ENCODE measurements around the gene PRSS23.

PRSS23 gene

GRCh38 chr11:86795511-86795910, 4.8 kb upstream of the PRSS23 start:
- ChIA-PET CTCF (interaction anchor here (0.6 to 0.9 kb wide), 2 partner anchors 187 to 388 kb away, joined by 3 to 4 read pairs; no protein-coding TSS in a partner anchor), POLR2A (ENCODE audit: low non-redundant PET) (no interaction called here)
- no peak overlapping the region for H3K27ac ChIP-seq
- TF ChIP-seq CTCF (conservative IDR thresholded peaks at IDR 0.05; ENCODE audit: low read depth) = no peak
- no peak for DNase-seq (ENCODE audit: low spot score)

GRCh38 chr11:86795949-86796348, 4.4 kb upstream of the PRSS23 start:
- no peak for DNase-seq (ENCODE audit: low spot score)
- TF ChIP-seq CTCF (conservative IDR thresholded peaks at IDR 0.05; ENCODE audit: low read depth) = no peak
- peak overlapping the region; percentile 59 for H3K27ac ChIP-seq
- ChIA-PET CTCF (interaction anchor here (0.6 to 0.9 kb wide), 2 partner anchors 187 to 388 kb away, joined by 3 to 4 read pairs; no protein-coding TSS in a partner anchor), POLR2A (ENCODE audit: low non-redundant PET) (no interaction called here)

- ChIA-PET CTCF (interaction anchor here (0.6 to 0.7 kb wide), 2 partner anchors 228 to 450 kb away, joined by 3 to 10 read pairs; no protein-coding TSS in a partner anchor), POLR2A (ENCODE audit: low non-redundant PET) (no interaction called here)
- TF ChIP-seq CTCF (conservative IDR thresholded peaks at IDR 0.05; ENCODE audit: low read depth) = no peak
- DNase-seq (ENCODE audit: low spot score) = no peak
- no peak overlapping the region for H3K27ac ChIP-seq
Measured at GRCh38 chr11:86797133-86797532, 3.2 kb upstream of the PRSS23 start.

GRCh38 chr11:86798988-86799387, 1.4 kb upstream of the PRSS23 start:
- CTCF ChIA-PET = interaction anchor here (0.6 kb wide), 2 partner anchors 92 to 127 kb away, joined by 3 read pairs; no protein-coding TSS in a partner anchor
- no peak for DNase-seq (ENCODE audit: low spot score)
- no peak overlapping the region for H3K27ac ChIP-seq
- TF ChIP-seq CTCF (conservative IDR thresholded peaks at IDR 0.05; ENCODE audit: low read depth) = no peak
- POLR2A ChIA-PET (ENCODE audit: low non-redundant PET) = interaction anchor here (0.5 kb wide), 1 partner anchor 12 kb away, joined by 3 read pairs; no protein-coding TSS in a partner anchor

- peak overlapping the region; percentile 74 for H3K27ac ChIP-seq
- no peak for TF ChIP-seq CTCF (conservative IDR thresholded peaks at IDR 0.05; ENCODE audit: low read depth)
- CTCF ChIA-PET = interaction anchor here (0.5 to 1.0 kb wide), 2 partner anchors 29 to 177 kb away, joined by 3 to 4 read pairs; no protein-coding TSS in a partner anchor
- POLR2A ChIA-PET (ENCODE audit: low non-redundant PET) = no interaction called here
- DNase-seq (ENCODE audit: low spot score) = no peak
Measured at GRCh38 chr11:86799680-86800075, 664 bp upstream of the PRSS23 start.

GRCh38 chr11:86800960-86801272, 574 bp downstream of the PRSS23 start:
- TF ChIP-seq CTCF (conservative IDR thresholded peaks at IDR 0.05; ENCODE audit: low read depth) = no peak
- H3K27ac ChIP-seq = peak overlapping the region; percentile 74
- ChIA-PET CTCF (no interaction called here), POLR2A (ENCODE audit: low non-redundant PET) (no interaction called here)
- no peak for DNase-seq (ENCODE audit: low spot score)
